Measurements from ENCODE around the gene EYA3. TPM values are rescaled to one million over a fixed set of nuclear protein-coding genes. Genes with fewer than 3 reads are reported as not detected.

The EYA3 gene
- total RNA-seq, 1 donor from 2014 or later, result 22.1 TPM

DNA sequence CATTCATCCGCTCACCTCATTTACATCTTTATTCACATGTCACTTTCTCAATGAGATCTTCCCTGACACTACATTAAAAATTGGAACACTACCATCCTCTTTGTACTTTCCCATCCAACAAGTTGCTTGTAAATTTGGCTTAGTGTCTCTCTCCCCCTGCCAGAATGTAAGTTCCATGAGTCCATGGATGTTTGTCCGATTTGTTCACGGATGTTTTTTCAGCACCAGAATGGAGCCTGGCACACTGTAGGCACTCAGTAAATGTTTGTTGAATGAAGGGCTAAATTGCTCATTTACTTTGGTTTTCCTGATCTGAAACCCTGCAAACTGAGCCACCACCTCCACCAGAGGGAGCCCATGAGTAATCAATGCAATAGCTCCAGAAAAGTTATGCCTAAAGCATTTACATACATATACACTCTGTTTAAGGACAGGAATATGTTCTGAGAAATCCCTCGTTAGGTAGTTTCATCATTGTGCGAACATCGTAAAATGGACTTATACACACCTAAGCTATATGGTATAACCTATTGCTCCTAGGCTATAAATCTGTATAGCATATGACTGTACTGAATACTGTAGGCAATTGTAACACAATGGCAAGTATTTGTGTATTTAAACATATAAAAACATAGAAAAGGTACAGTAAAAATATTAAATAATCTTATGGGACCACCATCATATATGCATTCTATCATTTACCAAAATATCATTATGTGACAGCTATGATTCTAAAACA, 2.8 kb upstream of the EYA3 start:
- peaks cover 22% of the 10 kb centered on the region for H3K79me2 ChIP-seq (ENCODE audit: insufficient read depth, low read length)
- no peaks in the 10 kb centered on the region for H3K9me3 Mint-ChIP-seq (ENCODE audit: unreplicated experiment)
- no peaks in the 10 kb centered on the region for H3K36me3 ChIP-seq (ENCODE audit: insufficient read depth, low read length)
- H3K4me3 Mint-ChIP-seq (ENCODE audit: unreplicated experiment), result no peak overlapping the region
- TF ChIP-seq EZH2 (IDR thresholded peaks at IDR 0.05; ENCODE audit: insufficient read depth, low read length) (no peak), CTCF (IDR thresholded peaks at IDR 0.05; ENCODE audit: insufficient read depth, low read depth, low read length) (peak; percentile 92)
- DNase-seq (ENCODE audit: low read depth), result no peak
- H3K27ac ChIP-seq (ENCODE audit: low read depth, low read length), result no peak overlapping the region
- no peak overlapping the region for H2AFZ ChIP-seq (ENCODE audit: low read depth, low read length)
- no peaks in the 10 kb centered on the region for H3K4me1 ChIP-seq (ENCODE audit: insufficient read depth, low read length)
- peaks cover 2% of the 10 kb centered on the region for H3K36me3 Mint-ChIP-seq (ENCODE audit: low read depth, unreplicated experiment)
- no peak overlapping the region for H3K9ac ChIP-seq (ENCODE audit: low read length)
- no peak overlapping the region for H3K27ac Mint-ChIP-seq (ENCODE audit: unreplicated experiment)
- no peaks in the 10 kb centered on the region for H3K27me3 ChIP-seq (ENCODE audit: insufficient read depth, low read length)
- peaks cover 4% of the 10 kb centered on the region for H3K27me3 Mint-ChIP-seq (ENCODE audit: low read depth, unreplicated experiment)
- no peak overlapping the region for H3K4me2 ChIP-seq (ENCODE audit: low read length)
- no peak overlapping the region for H3K4me3 ChIP-seq (ENCODE audit: insufficient read depth, low read depth, low read length)
- H3K9me3 ChIP-seq (ENCODE audit: insufficient read depth, low read depth, low read length), result no peaks in the 10 kb centered on the region
- peaks cover 5% of the 10 kb centered on the region for H3K4me1 Mint-ChIP-seq (ENCODE audit: low read depth, unreplicated experiment)
- FAIRE-seq, result peak; percentile 23
- H4K20me1 ChIP-seq (ENCODE audit: insufficient read depth, low read length), result peaks cover 7% of the 10 kb centered on the region

DNA sequence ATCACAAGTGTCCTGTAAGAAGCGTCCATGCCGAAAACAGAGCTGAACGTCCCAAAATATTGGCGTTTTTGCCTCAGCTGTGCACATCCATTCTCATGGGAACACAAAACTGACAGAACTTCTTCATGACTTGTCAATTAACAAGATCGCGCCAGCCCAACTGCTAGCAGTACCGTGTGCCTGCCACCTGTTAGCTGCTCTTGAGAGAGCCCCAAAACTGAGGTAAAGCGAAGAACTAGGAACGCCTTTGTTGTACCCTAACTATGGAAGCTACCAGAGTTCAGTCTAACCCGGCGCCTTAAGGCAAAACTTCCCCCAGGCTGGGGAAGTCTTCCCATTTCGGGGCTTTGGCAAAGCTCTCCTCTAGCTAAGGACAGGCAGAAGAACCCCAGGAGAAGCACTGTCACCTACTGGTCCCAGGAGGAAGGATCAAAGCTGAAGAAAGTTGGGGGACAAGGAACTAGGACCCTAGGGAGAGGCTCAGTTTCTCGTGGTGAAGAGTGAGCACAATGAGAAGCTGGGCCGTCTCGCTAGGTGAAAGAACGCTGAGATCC, 719 bp downstream of the EYA3 start:
- peaks cover 55% of the 10 kb centered on the region for H3K79me2 ChIP-seq (ENCODE audit: insufficient read depth, low read length)

More for the DNA sequence above, 719 bp downstream of the EYA3 start:
- no peak for TF ChIP-seq CTCF (IDR thresholded peaks at IDR 0.05; ENCODE audit: insufficient read depth, low read depth, low read length)
- no peak for TF ChIP-seq EZH2 (IDR thresholded peaks at IDR 0.05; ENCODE audit: insufficient read depth, low read length)
- no peaks in the 10 kb centered on the region for H3K27me3 Mint-ChIP-seq (ENCODE audit: low read depth, unreplicated experiment)
- Histone ChIP-seq H3K4me2 (ENCODE audit: low read length) (peak overlapping the region; percentile 86), H3K9ac (ENCODE audit: low read length) (peak overlapping the region; percentile 94), H4K20me1 (ENCODE audit: insufficient read depth, low read length) (peaks cover 26% of the 10 kb centered on the region), H3K9me3 (ENCODE audit: insufficient read depth, low read depth, low read length) (no peaks in the 10 kb centered on the region), H3K4me3 (ENCODE audit: insufficient read depth, low read depth, low read length) (peak overlapping the region; percentile 93), H3K4me1 (ENCODE audit: insufficient read depth, low read length) (no peaks in the 10 kb centered on the region), H3K27me3 (ENCODE audit: insufficient read depth, low read length) (no peaks in the 10 kb centered on the region), H3K36me3 (ENCODE audit: insufficient read depth, low read length) (no peaks in the 10 kb centered on the region), H3K27ac (ENCODE audit: low read depth, low read length) (peak overlapping the region; percentile 87), H2AFZ (ENCODE audit: low read depth, low read length) (peak overlapping the region; percentile 93)
- DNase-seq (ENCODE audit: low read depth) (peak; percentile 9), FAIRE-seq (no peak)
- no peaks in the 10 kb centered on the region for H3K36me3 Mint-ChIP-seq (ENCODE audit: low read depth, unreplicated experiment)
- peaks cover 7% of the 10 kb centered on the region for H3K4me1 Mint-ChIP-seq (ENCODE audit: low read depth, unreplicated experiment)
- peak overlapping the region; percentile 100 for H3K4me3 Mint-ChIP-seq (ENCODE audit: unreplicated experiment)
- H3K27ac Mint-ChIP-seq (ENCODE audit: unreplicated experiment), result peak overlapping the region; percentile 93
- no peaks in the 10 kb centered on the region for H3K9me3 Mint-ChIP-seq (ENCODE audit: unreplicated experiment)
